ENCODE data around the gene TRPM3. TPM values are rescaled to one million over a fixed set of nuclear protein-coding genes. Genes with fewer than 3 reads are reported as not detected.
A peak's percentile ranks its signal among the peaks of the same experiment; 100 is the strongest.
"Not testable (repeated sequence)": the region's sequence is repeated elsewhere in the genome, so short reads cannot be mapped to it uniquely, and the experiment has no call there.

The TRPM3 gene
- total RNA-seq, 1 experiment from 2014 or later = 0.09 TPM

GRCh38 chr9:70995511-70995910 lies 125.9 kb downstream of the TRPM3 start:
- peak; percentile 37 for DNase-seq (ENCODE audit: low spot score)

- DNase-seq (ENCODE audit: low spot score) = no peak
Observed at GRCh38 chr9:70994582-70994981, 126.8 kb downstream of the TRPM3 start.

DNA sequence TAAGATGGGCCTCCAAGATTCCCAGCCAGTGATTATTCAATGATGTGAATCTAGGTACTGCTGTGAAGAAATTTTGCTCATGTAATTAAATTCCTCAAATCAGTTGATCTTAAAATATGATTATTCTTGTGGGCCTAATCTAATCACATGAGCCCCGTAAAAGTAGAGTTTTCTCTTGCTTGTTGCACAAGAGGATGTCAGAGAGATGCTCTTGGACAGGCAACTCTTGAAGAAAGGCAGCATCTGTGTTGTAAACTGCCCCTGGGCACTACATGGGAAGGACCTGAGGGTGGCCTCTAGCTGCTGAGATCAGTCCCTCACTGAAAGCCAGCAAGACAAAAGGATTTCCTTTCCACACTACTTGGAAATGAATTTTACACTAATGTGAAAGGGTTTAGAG lies 132.9 kb downstream of the TRPM3 start:
- DNase-seq (ENCODE audit: low spot score) = no peak

- no peak for DNase-seq (ENCODE audit: low spot score)
Observed at GRCh38 chr9:70987986-70988385, 133.4 kb downstream of the TRPM3 start.

DNA sequence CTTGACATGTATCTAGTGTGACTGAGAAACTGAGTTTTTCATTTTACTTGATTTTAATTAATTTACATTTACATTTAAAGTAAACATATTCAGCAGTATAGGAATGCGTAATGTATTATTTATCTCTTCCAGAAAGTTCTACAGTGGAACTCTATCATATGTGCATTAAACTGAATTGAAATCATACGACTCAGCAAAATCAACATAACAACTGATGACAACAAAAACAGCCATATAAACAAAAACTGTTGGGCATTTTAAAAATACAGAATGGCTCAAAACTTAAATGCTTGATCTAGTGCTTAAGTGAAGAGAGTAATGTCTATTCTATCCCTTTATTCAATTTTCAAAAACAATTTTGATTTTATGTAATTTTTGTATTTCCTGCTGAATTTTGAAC lies 134.4 kb downstream of the TRPM3 start:
- DNase-seq (ENCODE audit: low spot score) = no peak

- DNase-seq (ENCODE audit: low spot score) = no peak
Observed at GRCh38 chr9:70983723-70984295, 137.6 kb downstream of the TRPM3 start.

GRCh38 chr9:70981312-70981711 lies 140.1 kb downstream of the TRPM3 start:
- no peak for DNase-seq (ENCODE audit: low spot score)

DNA sequence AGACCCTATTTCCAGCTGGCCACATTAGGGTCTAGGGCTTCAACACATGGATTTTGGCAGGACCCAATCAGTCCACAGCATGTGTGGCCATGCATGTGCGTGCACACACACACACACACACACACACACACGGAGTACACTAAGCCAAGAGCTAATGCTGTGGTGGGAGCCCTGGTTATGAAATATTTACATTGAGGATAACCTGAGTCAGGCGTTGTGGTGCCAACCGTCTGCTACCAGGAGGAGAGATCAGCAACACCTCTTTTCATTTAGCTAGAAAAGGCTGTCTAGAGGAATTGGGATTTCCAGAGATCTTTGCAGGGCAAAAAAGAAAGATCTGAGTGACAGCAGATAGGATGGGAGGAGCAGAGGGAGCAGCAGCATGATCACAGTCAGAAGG lies 141.5 kb downstream of the TRPM3 start:
- no peak for DNase-seq (ENCODE audit: low spot score)

GRCh38 chr9:70978085-70978484 lies 143.3 kb downstream of the TRPM3 start:
- no peak for DNase-seq (ENCODE audit: low spot score)

GRCh38 chr9:70975821-70976220 lies 145.6 kb downstream of the TRPM3 start:
- no peak for DNase-seq (ENCODE audit: low spot score)

- DNase-seq (ENCODE audit: low spot score) = no peak
Observed at GRCh38 chr9:70971723-70972122, 149.7 kb downstream of the TRPM3 start.

DNA sequence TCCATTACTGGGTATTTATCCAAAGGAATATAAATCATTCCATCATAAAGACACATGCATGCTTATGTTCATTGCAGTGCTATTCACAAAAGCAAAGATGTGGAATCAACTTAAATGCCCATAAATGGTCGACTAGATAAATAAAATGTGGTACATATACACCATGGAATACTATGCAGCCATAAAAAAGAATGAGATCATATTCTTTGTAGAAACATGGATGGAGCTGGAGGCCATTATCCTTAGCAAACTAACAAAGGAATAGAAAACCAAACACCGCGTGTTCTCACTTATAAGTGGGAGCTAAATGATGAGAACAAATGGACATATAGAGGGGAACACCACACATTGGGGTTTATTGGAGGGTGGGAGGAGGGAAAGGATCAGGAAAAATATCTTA lies 155.0 kb downstream of the TRPM3 start:
- not testable (repeated sequence) for DNase-seq (ENCODE audit: low spot score)

DNA sequence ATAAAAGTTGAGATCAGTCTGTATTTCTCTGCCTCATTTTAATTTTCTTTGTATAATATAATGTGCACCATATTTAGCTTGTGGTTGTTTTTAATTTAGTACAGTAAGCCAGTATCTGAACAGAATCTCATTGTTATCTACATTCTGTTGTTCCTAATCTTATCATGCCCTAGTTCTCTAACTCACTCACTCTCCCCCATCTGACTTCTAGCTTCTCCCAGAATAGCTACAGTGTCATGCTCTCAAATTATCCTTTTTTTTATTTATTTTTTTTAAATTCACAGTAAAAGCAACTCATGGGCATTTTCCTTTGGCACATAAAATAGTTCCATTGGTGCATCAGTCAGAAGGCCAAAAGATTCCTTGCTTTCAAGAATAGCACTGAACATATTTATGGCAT lies 156.6 kb downstream of the TRPM3 start:
- DNase-seq (ENCODE audit: low spot score) = no peak

DNA sequence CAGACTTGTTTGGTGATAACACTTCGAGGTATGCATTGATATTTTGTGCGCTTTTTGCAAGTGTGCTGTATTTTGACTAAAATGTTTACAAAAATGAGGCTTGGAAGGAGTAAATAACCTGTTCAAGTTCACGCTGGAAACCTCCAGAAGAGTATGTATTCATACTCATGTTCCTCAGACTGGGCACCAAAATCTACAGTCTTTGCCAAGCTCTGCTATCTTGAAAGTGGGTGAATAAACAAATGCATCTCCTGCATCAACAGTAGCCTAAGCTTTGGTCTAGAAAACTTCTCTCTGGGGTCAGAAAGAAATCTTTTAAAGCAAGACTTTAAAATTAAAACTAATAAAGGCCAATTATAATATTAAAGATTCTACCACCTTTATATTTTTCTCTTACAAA lies 157.9 kb downstream of the TRPM3 start:
- no peak for DNase-seq (ENCODE audit: low spot score)

DNA sequence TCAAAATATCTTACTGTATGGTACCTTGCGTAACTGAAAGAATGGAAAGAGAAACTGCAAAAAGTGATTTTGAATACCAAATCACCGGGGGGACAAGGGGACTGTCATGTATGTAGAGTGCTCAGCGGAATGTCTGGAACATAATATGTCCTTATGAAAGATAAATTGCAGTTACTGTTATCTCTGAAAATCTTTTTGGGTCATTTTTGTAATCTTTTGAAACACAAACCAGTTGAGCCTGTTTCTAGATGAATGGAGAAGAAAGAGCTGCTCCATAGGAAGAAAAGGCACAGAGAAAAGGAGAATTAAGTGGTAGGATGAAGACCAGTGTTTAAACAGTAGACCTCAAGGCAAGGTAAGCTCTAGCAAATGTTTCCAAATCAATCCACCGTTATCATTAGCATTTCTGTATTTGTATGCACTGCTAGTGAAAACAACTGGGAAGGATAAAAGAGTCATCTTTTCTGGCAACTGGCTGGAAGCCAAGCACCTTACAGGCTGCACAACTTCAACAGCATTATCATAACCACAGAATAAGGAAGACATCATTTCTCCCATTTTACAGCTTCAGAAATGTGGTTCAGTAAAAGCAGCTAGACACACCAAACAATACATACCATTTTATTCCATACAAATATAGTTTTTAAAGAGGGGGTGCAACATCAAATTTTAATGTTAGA lies 158.5 kb downstream of the TRPM3 start:
- peak; percentile 36 for DNase-seq (ENCODE audit: low spot score)

DNA sequence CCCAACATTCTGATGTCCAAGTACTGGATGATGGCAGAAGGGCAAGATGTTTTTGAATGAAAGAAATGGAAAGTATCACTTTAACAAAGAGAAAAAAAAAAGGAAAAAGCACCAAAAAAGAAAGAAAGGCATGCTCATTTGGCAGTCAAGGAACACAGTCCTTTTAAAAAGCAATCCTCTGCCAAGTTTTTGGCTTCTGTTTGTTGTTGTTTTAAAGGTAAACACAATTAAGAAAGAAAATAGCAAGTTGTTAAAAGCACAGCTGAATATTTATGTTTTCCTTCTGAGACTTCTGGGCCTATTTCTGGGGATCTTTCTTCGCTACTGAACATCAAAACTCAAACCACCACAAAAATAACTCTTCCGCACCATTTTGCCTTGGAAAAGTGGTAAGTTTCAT lies 162.1 kb downstream of the TRPM3 start:
- no peak for DNase-seq (ENCODE audit: low spot score)

DNA sequence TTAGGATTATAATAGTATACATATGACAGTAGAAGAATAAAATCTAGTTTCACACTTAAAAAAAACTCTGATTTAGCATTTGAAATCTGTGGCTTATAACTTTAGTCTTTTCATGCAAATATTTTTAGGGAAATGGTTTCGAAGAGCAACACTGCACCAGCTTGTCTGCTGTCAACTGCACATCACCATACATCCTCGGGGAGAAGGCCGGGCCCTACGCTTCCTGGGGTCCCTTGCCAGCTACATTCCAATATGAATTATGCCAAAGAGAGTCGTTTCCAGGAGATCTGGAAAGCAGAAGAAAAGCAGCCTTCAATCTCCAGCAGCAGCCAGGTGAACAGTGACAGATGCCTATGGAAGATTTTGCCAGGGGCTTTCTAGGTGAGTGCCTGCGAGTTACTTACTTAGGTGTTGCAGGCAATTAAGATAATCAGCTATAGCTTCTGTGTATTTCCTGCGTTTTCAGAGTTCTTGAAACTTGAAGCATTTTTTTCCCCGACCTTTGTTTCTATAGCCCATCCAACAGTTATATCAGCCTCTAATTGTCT lies 166.8 kb downstream of the TRPM3 start:
- DNase-seq (ENCODE audit: low spot score) = no peak

DNA sequence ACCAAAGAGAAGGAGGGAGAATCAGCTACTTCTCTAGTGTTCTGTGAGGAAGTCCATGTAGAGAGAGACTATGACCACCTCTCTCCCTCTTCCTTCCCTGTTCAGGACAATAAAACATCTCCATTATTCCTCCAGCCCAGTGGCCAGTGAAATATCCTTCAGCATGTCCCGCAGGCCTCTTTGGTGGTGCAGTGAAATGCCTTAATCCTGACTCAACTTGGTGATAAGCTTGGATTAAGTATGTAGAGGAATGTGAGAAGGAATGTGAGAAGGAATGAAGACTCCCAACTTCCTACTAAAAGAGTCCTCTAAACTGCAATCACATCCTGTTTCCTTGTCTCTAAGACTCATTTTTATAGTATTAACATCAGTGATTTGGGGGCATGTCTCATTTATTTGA lies 167.3 kb downstream of the TRPM3 start:
- DNase-seq (ENCODE audit: low spot score) = peak; percentile 97

DNA sequence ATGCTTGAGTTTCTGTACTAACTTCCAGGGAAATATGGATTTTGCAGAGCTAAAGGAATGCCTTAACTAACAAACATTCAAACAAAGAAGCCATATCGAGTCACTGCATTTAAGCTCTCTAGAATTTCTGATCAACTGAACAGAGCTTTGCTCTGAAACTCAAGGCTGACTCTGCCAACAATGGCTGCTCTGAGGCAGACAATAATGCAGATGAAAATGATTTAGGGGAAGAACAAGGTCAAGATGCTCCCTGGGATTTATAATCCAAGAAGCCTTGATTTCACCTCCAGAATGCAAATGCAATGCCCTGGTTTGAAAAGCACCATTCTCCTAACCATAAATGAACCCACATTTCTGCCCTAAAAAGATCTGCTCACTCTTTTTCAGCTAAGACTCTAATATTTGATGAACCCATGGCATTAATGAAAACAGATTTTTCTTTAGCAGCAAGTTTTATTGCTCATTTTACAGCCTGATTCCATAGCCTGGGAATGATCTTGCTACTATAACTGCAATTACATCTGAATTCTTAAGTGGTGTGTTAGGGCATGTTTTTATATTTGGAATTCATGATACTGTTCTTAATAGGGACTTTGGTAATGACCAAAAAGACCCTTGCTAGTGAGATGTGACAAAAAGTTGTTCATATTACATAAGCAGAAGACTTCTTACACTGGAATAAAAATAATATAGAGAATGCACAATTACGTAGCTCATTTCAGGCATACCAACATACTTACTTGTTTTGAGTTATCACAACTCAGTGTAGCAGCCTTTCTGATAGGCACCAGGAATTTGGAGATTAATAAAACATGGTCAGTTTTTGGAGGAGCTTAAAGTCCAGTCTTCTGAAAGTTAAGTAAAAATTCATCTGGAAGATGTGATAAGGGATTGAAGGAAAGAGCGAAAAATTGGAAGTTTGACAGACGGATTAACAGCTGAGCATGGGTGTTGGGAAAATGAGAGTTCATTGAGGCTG lies 169.4 kb downstream of the TRPM3 start:
- DNase-seq (ENCODE audit: low spot score) = no peak

DNA sequence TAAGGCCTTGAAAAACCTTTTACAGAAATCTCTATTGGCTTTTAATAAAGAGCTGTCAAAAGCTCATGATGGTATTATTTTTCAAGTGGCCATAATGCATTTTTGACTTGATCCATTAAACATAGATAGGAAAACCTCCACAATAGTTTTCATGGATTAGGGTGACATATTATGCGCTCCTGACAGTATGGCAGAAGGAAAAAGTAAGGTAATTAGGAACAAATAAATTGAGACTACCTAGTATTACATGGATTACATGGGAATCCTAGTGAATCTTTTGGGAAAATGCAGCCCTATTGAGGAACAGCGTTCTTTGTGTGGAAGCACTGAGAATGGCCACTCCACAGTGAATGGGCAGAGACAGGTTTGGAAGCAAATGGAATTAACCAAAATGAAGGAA lies 171.2 kb downstream of the TRPM3 start:
- DNase-seq (ENCODE audit: low spot score) = no peak

DNA sequence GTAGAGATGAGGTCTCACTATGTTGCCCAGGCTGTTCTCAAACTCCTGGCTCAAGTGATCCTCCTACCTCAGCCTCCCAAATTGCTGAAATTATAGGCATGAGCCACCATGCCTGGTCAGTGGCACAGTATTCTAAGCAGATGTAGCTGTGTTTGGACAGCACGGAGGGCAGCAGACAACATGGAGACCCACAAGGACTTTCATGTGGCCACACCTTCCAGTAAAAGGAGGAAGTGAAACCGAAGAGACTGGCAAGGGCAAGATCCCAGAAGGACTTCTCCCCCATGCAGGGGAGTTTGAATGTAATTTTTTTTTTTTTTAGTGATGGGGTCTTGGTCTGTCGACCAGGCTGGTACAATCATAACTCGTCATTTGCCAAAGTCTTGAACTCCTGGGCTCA lies 172.2 kb downstream of the TRPM3 start:
- DNase-seq (ENCODE audit: low spot score) = no peak

DNA sequence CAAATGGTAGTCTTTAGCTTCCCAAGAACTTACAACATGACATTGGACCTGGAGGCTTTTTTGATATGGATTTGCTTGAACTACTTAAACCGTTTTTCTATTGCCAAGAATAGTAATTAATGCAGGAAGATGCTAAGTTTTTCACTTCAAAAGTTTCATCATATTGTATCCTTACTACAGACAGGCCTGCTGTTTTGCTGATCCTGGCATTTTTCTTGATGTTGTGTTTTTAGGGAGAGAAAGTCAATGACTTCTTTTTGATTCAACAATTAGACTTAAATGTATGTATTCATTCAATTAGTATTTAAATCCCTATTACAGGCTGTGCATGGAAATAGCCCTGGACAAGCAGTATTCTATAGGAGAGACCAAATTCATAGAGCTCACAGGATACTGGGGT lies 172.7 kb downstream of the TRPM3 start:
- no peak for DNase-seq (ENCODE audit: low spot score)

Data from A172 (cell line).